Midbrain (tissue), 1 donor: ENCODE measurements around the gene SLC35B1.
"Not testable (repeated sequence)": the region's sequence is repeated elsewhere in the genome, so short reads cannot be mapped to it uniquely, and the experiment has no call there.

ENCODE experiments used
- DNase-seq: peaks from one replicate; lab custom pipeline; 2025; lab: John Stamatoyannopoulos, UW

SLC35B1 gene

DNA sequence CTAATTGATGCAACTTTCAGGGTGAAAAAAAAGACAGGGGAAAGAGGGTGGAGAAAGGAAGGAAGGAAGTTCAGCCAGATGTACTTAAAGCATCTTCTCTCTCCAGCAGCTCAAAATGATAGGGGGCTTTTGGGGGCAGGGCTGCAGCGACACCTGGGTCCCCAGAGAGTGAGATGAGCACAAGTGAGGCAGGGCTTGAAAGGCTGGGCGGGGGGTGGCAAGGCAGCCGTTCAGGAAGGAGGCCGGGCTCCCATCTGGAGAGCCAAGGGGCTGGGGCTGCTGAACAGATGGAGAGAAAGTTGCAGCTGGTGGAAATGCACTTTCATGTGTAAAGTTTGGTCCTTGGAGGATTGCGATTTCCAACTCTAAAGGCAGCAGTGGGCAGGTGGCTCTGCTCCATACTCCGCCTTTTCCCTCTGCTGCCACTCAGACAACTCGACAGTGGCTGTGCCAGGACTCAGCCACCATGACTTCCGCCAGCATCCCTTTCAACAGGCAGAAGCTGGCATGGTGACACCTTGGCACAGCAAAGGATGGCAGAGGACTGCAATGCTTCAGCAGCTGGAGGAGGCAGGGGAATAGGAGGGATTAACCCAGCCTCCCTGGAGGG lies 7.7 kb downstream of the SLC35B1 start:
- no peak for DNase-seq

DNA sequence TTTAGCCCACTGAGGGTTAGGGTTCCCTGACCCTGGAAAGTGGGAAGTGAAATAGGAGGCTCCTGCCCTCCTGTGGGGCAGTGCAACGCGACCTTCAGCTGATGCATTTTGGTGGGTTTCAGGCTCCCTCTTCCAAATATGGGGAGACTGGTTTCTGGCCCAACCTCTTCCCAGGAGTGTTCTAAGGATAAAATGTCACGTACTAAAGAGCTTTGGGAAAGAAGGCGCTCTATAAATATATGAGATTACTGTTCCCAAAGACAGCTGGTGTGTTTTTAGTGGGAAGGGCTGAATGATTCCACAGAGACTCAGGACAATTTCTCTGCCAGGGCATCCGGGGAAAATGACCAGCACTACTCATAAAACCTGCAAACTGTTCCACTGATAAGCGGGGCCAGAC lies 9.8 kb downstream of the SLC35B1 start:
- no peak for DNase-seq

DNA sequence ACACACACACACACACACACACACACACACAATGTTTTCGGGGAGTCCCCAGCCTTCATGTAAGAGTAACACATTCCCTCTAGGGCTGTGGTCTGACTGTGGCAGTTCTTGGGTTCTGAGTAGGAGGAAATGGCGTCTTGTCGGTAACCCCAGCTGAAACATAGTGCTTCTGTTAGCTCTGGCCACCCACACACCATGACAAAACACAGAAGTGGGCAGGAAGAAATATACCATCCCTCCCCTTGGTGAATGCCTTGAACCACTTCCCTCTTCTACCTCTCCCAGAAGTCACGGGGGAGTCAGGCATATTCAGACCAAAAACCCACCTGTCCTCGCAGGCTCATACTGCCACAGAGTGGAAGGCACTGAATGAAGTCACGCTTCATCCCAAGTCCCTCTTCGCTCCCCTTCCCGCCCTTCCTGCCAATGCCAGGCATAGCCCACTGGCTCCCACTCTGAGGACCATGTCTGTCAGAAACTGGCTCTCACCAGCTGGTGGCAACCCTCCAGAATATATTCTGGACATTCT lies 11.5 kb downstream of the SLC35B1 start:
- no peak for DNase-seq

DNA sequence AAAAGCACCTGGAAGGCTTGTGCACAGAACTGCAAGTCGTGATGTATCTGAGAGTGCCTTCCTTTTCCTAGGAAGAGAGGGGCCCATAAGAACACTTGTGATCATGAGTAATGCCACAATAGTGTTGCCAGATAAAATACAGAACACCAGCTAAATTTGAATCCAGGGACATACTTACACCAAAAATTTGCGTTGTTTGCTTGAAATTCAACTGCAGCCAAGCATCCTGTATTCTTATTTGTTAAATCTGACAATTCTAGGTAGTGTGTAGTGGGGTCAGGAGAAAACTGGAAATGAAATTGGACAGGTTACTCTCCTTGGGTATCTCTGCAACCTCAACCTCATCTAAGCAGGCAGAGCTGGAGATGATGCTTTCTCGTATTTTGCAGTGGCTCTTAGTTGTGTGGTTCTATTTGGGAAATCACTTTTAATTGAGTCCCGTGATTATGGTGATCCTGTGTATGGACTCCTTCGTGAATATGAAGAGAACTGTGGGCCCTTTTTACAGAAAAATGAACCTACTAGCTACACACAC lies 12.0 kb downstream of the SLC35B1 start:
- no peak for DNase-seq

DNA sequence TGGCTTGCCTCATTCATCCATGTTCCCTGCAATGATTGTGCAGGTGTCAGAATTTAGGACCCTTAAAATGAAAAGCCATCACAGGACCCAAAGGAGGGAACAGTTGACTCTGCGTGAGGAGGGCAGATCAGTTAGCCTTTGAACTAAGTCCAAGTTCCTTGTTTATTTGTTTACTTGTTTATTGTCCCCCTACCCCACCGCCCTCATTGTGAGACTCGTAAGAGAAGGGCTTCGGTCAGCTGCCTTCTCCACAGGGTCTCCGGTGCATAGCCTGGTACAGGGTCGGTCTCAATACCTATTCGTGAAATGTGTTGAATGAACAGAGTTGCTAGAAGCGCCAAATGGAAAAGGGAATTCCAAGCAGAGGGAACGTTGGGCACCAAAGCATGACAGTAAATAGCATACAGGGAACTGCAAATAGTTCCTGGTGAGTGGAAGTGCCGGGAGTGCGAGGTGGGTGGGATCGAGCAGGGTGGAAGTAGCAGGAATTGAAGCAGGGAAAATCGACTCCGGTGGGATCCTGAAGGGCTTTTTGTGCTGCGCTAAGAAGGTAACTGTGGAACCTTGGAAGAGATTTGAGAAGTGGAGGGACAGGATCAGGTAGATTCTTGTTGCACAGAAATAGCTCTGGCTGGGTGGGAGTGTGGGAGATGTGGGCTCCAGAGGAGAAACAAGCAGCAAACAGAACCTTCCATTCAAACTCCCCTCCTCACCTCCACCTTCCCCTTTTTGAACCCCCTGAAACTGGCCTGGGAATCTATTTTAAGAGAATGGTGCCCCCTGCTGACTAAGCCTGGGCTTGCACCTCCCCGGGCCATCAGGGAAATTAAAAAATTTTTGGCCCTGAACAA lies 12.7 kb downstream of the SLC35B1 start:
- no peak for DNase-seq

DNA sequence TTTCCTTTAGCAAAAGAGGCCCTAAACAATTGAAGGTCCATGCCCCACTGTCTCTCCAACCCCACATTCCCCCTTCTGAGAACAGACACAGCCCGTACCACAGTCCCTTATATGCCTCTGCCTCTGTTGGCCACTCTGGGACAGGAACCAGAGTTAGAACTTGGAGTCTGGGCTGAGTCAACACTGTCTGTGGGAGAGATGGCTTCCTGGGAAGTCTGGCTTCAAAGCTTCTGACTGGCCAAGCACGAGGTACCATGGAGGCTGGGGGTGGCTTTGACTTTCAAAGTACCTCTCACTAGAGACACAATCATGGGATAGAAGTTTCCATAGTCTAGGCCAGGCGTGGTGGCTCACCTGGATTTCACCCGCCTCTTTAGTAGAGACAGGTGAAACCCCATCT lies 15.0 kb downstream of the SLC35B1 start:
- no peak for DNase-seq

DNA sequence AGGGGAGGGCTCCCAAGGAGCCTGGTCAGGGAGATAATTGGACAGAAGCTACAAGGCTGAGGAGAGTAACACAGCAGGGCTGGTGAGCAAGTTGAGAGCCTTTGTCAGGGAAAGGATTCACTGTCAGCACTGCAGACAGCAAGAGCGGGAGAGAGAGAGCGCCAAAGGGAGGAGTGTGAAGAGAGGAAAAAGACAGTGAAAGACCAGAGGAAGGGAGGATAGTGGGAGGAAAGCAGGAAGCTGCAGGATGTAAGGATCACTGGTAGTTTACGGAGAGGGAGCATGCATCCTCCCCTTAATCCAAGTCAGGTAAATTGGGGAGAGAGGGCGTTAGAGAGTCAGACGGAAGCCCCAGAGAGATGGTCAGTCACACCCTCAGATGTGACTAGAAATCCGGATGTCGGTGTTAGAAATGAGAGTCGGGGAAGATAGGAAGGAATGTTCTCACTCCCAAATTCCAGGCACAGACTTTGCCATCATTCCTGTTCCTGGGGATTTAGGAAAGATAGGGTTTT lies 16.0 kb downstream of the SLC35B1 start:
- no peak for DNase-seq

DNA sequence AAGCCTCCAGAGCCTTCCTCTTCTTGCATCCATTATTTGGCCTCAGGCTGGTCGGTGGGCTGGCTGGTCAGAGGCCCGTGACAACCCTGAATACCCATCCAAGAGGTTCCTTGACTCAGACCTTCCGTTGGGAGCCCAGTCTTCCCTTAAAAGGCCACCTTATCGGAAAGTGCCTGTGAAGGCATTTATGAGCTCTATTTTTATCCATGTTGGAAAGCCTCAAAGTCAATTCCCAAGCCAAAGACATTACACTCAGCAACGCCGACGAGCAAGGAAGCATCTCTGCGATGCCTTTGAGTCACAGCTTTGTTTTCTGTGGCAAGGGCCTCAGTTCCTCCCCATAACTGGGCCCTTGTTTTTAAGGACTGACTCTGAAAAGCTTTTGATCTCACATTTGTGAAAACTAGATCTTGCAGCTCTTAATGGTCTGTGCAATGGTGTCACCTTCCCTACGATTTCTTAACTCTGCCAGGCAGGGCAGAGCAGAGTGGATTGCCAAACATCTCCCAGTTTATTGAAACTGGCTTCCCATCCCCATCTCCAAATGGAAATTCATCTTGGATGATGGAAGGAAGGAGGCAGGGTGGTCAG lies 16.6 kb downstream of the SLC35B1 start:
- DNase-seq: no peak

DNA sequence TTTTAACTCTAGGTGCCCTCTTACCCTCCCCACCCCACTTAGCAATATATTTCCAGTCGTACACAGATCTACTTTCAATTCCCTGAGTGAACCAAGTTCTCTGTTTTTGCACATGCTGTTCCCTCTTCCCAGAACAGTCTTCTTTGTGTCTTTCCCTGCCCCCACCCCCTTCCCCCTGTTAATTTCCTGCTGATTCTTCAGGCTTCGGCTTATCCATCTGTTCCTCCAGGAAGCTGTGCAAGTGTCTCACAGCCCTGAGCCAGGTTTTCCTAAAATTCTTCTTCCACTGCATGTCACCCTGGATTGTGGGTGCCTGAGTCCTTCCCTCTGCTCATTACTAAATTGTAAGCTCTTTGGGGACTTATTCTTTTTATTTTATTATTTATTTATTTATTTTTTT lies 17.5 kb downstream of the SLC35B1 start:
- no peak for DNase-seq

DNA sequence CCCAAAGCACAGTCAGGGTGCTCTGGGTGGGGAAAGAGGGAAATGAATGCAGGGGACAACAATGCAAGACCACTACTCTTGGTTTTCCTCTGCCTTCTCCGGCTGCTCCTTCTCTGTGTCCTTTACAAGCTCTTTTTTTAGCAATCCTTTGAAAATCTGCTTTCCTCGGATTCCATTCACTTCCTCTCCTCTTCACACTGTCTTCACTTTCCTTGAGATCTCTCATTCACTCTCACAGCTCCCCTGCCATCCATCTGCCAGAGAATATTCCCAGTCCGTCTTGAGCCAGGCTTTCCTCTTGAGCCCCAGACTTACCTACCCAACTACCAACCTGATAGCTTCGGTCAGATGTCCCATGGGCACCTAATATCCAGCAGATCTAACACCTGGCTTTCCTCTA lies 18.9 kb downstream of the SLC35B1 start:
- DNase-seq: no peak

DNA sequence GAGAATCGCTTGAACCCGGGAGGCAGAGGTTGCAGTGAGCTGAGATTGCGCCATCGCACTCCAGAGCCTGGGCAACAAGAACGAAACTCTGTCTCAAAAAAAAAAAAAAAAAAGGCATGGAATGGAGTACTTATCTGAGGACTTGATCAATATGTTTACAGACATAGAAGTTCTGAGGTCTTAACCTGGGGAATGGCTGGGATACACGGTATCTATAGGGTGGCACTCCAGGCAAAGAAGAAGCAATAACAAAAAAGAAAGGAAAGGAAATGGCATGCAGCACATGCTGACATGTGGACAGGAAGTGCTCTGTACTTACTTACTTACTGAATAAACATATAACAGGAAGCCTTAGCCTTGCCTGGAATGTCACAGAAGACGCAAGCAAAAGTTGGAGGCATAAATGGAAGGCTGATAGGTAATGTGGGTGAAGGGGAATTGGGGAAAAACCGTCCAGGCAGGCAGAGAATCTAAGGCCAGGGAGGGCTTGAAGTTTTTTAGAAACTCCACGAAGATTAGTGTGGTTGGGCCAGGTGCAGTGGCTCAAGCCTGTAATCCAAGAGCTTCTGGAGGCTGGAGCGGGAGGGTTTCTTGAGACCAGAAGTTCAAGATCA lies 19.8 kb downstream of the SLC35B1 start:
- no peak for DNase-seq

DNA sequence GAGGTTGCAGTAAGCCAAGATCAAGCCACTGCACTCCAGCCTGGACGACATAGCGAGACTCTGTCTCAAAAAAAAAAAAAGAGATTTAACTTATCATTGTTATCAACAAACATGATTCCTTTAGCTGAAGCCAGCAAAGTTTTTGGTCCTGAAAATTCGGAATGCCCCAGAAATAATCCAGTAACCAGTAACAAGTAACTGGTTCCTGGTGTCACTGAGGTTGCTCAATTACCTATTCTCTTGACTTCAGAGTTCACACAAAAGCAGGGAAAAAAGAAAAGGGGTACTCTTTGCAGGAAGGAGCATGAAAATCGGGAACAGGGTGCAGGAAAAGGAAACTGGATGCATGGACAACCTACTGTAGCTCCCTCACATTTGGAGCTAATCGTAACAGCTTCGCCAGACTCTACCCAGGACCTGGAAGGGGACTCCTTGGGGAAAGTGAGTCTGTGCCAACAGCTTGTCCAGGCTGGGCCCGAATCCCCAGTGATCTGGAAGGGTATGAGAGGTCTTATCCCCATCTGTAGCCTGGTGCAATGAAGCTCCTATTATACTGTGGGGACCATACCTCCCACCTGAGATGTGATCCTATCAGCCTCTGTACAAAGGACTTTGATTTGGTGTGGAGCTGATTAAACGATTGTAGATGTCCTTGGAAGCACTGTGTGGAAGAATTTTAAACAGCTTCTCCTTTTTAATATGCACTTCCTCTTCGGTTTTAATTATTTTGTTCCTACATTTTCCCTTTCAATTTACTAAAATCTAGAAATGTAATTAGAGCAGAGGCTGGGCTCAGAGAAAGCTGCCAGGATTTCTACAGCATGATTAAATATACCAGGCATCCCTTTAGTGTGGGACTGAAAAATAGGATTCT lies 26.4 kb downstream of the SLC35B1 start:
- no peak for DNase-seq

DNA sequence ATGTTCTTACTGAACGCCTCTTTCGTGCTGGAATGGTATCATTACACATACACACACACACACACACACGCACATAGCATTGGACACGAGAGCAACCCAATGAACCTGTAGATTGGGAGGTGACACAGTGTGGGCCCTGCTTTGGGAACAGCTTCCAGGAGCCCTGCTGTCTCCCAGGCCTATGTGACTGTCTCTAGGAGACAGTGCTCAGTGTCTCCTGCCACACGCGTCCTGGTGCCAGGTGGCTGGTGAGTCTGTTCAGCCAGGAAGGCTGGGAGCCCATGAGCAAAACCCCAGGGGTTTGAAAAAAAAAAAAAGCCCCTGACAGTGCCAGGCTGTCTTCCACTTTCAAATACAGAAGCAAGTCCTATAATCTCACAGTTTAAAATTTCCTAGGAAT lies 27.4 kb downstream of the SLC35B1 start:
- DNase-seq: no peak

DNA sequence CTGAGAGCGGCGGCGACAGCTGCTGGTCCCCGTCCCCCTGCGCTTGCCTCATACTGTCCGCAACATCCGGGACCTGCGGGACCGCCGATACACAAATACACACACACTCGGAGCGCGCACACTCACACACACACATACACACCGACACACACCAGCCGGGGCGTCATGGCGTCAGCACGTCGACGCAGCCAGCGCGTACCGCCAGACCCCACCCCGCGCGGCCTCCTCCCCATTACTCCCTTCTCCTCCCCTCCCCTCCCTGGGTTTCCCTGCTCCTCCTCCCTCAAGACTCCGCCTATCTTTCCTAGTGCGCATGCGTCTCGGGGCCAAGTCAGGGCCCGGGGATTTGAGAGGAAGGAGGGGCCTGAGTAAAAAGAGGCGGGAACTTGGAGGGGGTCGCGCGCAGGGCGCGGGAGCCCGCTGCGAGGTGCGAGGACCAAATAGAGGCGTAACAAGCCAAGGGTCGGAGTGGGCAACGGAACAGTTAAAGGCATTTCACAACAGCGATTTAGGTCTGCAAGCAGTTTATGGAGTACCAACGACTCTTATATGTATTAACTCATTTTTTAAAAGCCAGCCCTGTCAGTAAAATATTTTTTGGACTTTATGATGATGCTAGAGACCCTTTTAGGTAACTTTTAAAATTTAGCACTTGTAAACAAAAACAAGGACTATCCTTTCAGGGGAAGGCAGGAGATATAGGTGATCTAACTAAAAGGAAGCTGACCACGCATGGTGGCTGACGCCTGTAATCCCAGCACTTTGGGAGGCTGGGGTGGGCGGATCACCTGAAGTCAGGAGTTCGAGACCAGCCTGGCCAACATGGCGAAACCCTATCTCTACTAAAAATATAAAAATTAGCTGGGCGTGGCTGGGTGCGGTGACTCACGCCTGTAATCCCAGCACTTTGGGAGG lies 29.6 kb downstream of the SLC35B1 start, which contains the start of gene SPOP:
Gene SPOP, minus strand, starts transcription at position 165 of the 915 bp plus-strand sequence. CDS start 55,287 bp downstream, outside the sequence.
- DNase-seq: peak; percentile 99

DNA sequence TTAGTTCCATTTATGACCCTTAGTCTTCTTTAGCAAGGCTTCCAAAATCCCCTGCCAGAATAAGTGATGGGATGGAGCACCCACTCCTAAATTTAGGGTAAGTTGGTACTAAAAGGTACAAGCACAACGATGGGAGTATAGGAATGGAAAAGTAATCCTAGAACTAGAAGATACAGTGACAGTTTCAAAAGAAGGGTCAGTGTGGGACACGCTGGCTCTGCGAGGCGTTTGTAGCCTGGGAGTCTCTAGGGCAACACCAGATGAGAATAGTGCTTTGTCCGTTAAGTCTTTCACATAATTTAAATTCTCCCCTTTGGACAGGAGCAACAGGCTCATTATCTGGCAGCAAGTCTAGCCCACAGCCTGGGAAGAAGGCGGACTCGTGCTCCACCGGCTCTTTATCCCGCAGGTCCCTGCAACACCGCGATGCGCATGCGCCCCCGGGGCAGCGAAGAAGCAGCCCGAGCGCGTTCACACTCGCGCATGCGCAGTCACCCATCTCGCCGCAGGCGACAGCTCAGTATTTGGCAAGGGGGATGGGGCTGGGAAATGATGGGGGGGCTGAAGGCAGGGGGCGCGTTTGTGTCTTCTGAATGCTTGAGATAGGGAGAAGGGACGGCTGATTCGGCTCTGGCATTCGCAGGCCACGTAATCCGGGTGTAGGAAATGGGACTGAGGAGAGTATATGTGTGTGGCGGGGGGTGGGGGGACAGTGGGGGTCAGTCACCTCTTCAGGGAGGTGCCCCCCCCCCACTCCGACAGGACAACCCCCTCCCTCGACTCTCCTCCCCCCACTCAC lies 30.4 kb downstream of the SLC35B1 start:
- DNase-seq: peak; percentile 92

DNA sequence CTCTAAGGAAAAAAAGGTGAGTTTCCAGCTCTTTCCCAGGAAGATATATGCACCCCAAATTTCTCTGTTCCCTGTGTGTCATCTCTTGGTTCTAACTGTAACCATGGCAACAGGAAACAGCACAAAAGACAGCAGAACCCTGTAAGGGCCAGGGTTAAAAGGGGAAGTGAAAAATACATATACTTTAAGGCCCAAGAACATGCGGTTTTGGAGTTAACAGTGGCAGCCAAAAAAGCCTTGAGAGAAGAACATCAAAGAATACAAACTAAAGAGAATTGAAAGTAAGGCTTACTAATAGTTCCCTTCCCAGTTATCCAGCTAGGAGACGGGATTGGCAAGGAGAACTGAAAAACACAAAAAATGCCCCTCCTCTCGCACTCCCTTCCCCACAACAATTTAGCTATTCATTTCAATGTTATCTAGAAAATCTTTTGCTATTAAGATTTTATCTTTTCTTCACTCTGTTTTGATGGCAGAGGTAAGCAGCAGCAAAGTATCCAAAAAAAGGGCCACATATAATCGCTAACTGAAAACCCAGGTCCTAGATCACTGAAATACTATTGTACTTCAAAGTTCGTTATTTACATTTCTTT lies 31.4 kb downstream of the SLC35B1 start:
- peak; percentile 21 for DNase-seq

DNA sequence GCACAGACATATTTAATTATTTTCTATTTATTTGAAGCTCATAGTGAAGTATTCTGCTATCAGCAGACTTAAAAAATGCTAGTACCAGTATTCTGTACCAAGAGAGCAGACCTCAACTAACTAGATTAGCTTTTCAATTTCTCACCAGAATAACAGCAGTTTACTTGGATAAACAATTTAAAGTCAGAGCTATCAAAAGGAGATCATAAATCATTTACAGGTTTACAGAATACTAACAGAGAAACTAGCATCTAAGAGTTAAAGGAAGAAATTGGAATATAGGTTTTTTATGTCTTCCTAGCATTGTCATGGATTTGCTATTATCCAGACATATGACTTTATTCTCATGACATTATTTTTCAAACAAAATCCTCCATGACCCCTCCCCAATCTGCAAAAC lies 33.3 kb downstream of the SLC35B1 start:
- no peak for DNase-seq

DNA sequence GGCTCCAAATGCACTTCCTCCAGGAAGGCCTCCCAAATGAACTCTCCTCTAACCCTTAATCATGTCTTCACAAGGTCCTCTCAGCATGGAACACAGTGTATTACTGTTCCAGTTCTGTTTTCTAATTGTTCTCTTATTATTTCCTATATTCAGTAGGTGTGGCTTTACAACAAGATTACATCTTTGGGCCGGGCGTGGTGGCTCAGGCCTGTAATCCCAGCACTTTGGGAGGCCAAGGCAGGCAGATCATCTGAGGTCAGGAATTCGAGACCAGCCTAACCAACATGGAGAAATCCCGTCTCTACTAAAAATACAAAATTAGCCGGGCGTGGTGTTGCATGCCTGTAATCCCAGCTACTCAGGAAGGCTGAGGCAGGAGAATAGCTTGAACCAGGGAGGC lies 34.1 kb downstream of the SLC35B1 start:
- not testable (repeated sequence) for DNase-seq

DNA sequence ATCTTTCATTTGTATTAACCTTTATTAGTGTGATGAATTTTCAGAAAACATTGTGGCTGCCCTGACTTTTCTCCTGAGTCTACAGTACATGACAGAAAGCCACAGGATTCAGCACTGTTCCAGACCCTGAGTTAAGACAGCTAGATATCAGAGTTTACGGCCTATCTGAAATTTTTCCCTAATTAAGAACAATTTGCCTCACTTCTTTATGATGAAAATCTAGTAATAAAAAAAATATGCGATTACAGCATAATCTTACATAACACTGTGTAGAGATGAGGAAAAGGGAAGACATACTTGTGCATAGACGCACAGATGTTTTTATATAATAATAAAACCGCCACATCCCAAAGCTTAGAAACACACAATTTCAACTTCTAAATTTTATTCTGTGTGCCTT lies 37.1 kb downstream of the SLC35B1 start:
- no peak for DNase-seq
